ENCODE measurements around the gene SRP68.

The SRP68 gene

DNA sequence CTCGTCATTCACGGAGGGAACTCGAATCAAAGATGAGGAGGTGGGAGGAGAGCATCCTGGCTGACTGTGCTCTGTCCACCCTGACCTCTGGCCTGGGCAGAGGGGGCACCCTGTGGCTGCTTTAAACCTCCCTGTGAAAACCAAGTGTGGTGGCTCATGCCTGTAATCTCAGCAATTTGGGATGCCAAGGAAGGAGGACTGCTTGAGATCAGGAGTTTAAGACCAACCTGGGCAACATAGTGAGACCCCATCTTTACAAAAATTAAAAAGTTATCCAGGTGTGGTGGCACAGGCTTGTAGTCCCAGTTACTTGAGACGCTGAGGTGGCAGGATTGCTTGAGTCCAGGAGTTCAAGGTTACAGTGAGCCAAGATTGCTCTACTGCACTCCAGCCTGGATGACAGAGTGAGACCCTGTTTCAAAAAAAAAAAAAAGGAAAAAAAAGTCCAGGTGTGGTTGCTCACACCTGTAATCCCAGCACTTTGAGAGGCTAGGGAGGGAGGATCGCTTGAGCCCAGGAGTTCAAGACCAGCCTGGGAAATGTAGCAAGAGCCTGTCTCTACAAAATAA lies 77.4 kb downstream of the SRP68 start:
- TF ChIP-seq, protein P1, sequence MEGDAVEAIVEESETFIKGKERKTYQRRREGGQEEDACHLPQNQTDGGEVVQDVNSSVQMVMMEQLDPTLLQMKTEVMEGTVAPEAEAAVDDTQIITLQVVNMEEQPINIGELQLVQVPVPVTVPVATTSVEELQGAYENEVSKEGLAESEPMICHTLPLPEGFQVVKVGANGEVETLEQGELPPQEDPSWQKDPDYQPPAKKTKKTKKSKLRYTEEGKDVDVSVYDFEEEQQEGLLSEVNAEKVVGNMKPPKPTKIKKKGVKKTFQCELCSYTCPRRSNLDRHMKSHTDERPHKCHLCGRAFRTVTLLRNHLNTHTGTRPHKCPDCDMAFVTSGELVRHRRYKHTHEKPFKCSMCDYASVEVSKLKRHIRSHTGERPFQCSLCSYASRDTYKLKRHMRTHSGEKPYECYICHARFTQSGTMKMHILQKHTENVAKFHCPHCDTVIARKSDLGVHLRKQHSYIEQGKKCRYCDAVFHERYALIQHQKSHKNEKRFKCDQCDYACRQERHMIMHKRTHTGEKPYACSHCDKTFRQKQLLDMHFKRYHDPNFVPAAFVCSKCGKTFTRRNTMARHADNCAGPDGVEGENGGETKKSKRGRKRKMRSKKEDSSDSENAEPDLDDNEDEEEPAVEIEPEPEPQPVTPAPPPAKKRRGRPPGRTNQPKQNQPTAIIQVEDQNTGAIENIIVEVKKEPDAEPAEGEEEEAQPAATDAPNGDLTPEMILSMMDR (IDR thresholded peaks at IDR 0.05; ENCODE audit: low read depth, low read length): no peak
- H3K4me1 ChIP-seq: no peaks in the 10 kb centered on the region
- no peaks in the 10 kb centered on the region for H3K9me3 ChIP-seq
- DNase-seq: no peak
- no peaks in the 10 kb centered on the region for H3K27me3 ChIP-seq
- peaks cover 11% of the 10 kb centered on the region for H3K36me3 ChIP-seq
- no peak overlapping the region for H3K4me3 ChIP-seq (ENCODE audit: low read depth, low read length)

DNA sequence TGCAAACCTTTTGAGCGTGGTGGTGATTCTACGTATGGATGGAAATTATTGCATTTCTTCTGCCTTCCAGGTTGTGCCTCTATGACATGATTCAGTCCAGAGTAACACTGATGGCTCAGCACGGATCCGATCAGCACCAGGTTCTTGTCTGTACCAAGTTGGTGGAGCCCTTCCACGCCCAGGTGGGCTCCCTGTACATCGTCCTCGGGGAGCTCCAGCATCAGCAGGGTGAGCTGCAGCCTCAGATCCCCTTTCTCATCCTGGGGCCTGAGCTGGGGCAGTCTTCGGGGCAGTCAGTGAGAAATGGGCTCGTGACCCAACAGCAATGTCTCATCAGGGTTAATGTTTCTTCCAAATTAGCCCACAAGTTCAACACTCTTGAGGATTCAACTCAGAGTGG lies 80.9 kb downstream of the SRP68 start:
- no peak for DNase-seq
- H3K27me3 ChIP-seq: no peaks in the 10 kb centered on the region
- TF ChIP-seq, protein P1 (IDR thresholded peaks at IDR 0.05; ENCODE audit: low read depth, low read length): no peak
- peaks cover 13% of the 10 kb centered on the region for H3K36me3 ChIP-seq
- H3K9me3 ChIP-seq: no peaks in the 10 kb centered on the region
- H3K4me3 ChIP-seq (ENCODE audit: low read depth, low read length): no peak overlapping the region
- no peaks in the 10 kb centered on the region for H3K4me1 ChIP-seq
